Stomach (tissue), 4 donors: ENCODE measurements around the gene USP32.

Experiments used
- POLR2A ChIP-seq, 4 donors: fragments of 450-650 bp; IDR thresholded peaks; one replicate each; pipeline ENCODE4 v1.6.1; 2016; ENCODE audit warnings: antibody characterized with exemption in 4 of 4, control low read depth in 2 of 4, mild to moderate bottlenecking in 1 of 4, moderate library complexity in 1 of 4
- POLR2AphosphoS5 ChIP-seq, 3 donors: sonication (generic); formaldehyde crosslinking; IDR thresholded peaks; one replicate each; pipeline ENCODE4 v1.6.1; 2016; ENCODE audit warnings: antibody characterized with exemption in 3 of 3
- TF ChIP-seq, protein P1 (sequence below), 7 experiments: fragments of 450-650 bp in 4 of 7; fragments of 200-600 bp in 3 of 7; sonication (generic) in 3 of 7; IDR thresholded peaks; one replicate each; pipeline ENCODE4 v1.5.1; 2016 to 2019; ENCODE audit warnings: antibody characterized with exemption in 7 of 7, control low read depth in 2 of 7, mild to moderate bottlenecking in 1 of 7

DNA sequence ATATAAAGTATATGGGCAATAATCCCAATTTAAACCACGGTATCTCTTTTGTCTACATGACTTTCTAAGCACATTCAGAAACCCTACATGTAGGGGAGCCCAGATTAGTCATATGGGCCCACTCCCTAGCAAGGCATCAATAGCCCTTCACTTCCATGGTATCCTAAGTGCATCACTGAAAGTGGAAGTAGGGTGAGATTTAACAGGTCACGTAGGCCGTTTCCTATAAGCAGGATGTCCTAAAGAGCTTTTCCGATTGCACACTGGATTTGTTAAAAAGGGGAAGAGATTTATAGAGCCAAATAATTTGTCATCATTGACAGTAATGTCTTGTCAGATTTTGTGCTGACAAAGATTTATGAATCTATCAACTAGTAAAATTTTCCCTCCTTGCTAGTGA is 203.2 kb downstream of the USP32 start:
- TF ChIP-seq, protein P1, sequence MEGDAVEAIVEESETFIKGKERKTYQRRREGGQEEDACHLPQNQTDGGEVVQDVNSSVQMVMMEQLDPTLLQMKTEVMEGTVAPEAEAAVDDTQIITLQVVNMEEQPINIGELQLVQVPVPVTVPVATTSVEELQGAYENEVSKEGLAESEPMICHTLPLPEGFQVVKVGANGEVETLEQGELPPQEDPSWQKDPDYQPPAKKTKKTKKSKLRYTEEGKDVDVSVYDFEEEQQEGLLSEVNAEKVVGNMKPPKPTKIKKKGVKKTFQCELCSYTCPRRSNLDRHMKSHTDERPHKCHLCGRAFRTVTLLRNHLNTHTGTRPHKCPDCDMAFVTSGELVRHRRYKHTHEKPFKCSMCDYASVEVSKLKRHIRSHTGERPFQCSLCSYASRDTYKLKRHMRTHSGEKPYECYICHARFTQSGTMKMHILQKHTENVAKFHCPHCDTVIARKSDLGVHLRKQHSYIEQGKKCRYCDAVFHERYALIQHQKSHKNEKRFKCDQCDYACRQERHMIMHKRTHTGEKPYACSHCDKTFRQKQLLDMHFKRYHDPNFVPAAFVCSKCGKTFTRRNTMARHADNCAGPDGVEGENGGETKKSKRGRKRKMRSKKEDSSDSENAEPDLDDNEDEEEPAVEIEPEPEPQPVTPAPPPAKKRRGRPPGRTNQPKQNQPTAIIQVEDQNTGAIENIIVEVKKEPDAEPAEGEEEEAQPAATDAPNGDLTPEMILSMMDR (IDR thresholded peaks at IDR 0.05), result no peak
- TF ChIP-seq POLR2A (IDR thresholded peaks at IDR 0.05) (no peak), POLR2AphosphoS5 (IDR thresholded peaks at IDR 0.05) (no peak)
